KMS-11 (cell line): ENCODE results near the gene TRMT11.
"Not testable (repeated sequence)": the region's sequence is repeated elsewhere in the genome, so short reads cannot be mapped to it uniquely, and the experiment has no call there.

Experiments used
- H2AFZ ChIP-seq: fragments of 200-600 bp; sonication (generic); 2 replicates; pipeline ENCODE4 v1.6.1; 2016; ENCODE audit warnings: antibody characterized with exemption, mixed run types, low read depth
- H3K27ac ChIP-seq: fragments of 200-600 bp; sonication (generic); 2 replicates; pipeline ENCODE4 v1.6.1; 2016; ENCODE audit warnings: mild to moderate bottlenecking, mixed run types
- H3K27me3 ChIP-seq: fragments of 200-600 bp; sonication (generic); 2 replicates; pipeline ENCODE4 v1.6.1; 2017; ENCODE audit warnings: mild to moderate bottlenecking, low read depth, mixed run types, moderate library complexity; ENCODE audit not compliant: insufficient read depth
- H3K36me3 ChIP-seq: fragments of 200-600 bp; sonication (generic); 2 replicates; pipeline ENCODE4 v1.6.1; 2017; ENCODE audit warnings: mild to moderate bottlenecking, mixed run types; ENCODE audit not compliant: insufficient read depth
- H3K4me1 ChIP-seq: fragments of 200-600 bp; sonication (generic); 2 replicates; pipeline ENCODE4 v1.6.1; 2016; ENCODE audit warnings: mild to moderate bottlenecking, low read depth, mixed run types; ENCODE audit not compliant: poor library complexity, severe bottlenecking
- H3K4me2 ChIP-seq: fragments of 200-600 bp; sonication (generic); 2 replicates; pipeline ENCODE4 v1.7.0; 2016; ENCODE audit warnings: mild to moderate bottlenecking, mixed run types
- H3K4me3 ChIP-seq: fragments of 200-600 bp; sonication (generic); IDR thresholded peaks from 2 replicates; pipeline ENCODE4 v1.6.1; 2017; ENCODE audit warnings: low read depth, low read length, mixed read lengths; ENCODE audit not compliant: insufficient read depth
- H3K79me2 ChIP-seq: fragments of 200-600 bp; sonication (generic); 2 replicates; pipeline ENCODE4 v1.6.1; 2016; ENCODE audit warnings: low read depth, mixed run types; ENCODE audit not compliant: insufficient read depth
- H3K9ac ChIP-seq: fragments of 200-600 bp; sonication (generic); 2 replicates; pipeline ENCODE4 v1.6.1; 2016; ENCODE audit warnings: mild to moderate bottlenecking, mixed run types
- H4K20me1 ChIP-seq: fragments of 200-600 bp; sonication (generic); 2 replicates; pipeline ENCODE4 v1.6.1; 2016; ENCODE audit warnings: mild to moderate bottlenecking, mixed run types; ENCODE audit not compliant: insufficient read depth
- TF ChIP-seq, protein P1 (sequence below): fragments of 200-600 bp; sonication (generic); conservative IDR thresholded peaks from 2 replicates; pipeline ENCODE4 v1.6.1; 2017; ENCODE audit warnings: low read depth, mild to moderate bottlenecking, antibody characterized with exemption, low read length, moderate library complexity, mixed read lengths

The TRMT11 gene

GRCh38 chr6:125963817-125964216 lies 22.5 kb upstream of the TRMT11 start:
- Histone ChIP-seq H4K20me1 (no peaks in the 10 kb centered on the region), H2AFZ (no peak overlapping the region), H3K4me2 (no peak overlapping the region), H3K9ac (no peak overlapping the region), H3K79me2 (no peaks in the 10 kb centered on the region), H3K36me3 (no peaks in the 10 kb centered on the region), H3K4me1 (no peaks in the 10 kb centered on the region), H3K27ac (no peak overlapping the region), H3K4me3 (no peak overlapping the region), H3K27me3 (no peaks in the 10 kb centered on the region)
- TF ChIP-seq, protein P1, sequence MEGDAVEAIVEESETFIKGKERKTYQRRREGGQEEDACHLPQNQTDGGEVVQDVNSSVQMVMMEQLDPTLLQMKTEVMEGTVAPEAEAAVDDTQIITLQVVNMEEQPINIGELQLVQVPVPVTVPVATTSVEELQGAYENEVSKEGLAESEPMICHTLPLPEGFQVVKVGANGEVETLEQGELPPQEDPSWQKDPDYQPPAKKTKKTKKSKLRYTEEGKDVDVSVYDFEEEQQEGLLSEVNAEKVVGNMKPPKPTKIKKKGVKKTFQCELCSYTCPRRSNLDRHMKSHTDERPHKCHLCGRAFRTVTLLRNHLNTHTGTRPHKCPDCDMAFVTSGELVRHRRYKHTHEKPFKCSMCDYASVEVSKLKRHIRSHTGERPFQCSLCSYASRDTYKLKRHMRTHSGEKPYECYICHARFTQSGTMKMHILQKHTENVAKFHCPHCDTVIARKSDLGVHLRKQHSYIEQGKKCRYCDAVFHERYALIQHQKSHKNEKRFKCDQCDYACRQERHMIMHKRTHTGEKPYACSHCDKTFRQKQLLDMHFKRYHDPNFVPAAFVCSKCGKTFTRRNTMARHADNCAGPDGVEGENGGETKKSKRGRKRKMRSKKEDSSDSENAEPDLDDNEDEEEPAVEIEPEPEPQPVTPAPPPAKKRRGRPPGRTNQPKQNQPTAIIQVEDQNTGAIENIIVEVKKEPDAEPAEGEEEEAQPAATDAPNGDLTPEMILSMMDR = no peak

- Histone ChIP-seq H3K4me2 (no peak overlapping the region), H3K27ac (no peak overlapping the region), H3K4me1 (no peaks in the 10 kb centered on the region), H3K79me2 (no peaks in the 10 kb centered on the region), H2AFZ (no peak overlapping the region), H3K4me3 (no peak overlapping the region), H4K20me1 (no peaks in the 10 kb centered on the region), H3K36me3 (no peaks in the 10 kb centered on the region), H3K9ac (no peak overlapping the region), H3K27me3 (no peaks in the 10 kb centered on the region)
- TF ChIP-seq, protein P1 = no peak
These were observed 19.8 kb upstream of the TRMT11 start for GRCh38 chr6:125966569-125966968.

DNA sequence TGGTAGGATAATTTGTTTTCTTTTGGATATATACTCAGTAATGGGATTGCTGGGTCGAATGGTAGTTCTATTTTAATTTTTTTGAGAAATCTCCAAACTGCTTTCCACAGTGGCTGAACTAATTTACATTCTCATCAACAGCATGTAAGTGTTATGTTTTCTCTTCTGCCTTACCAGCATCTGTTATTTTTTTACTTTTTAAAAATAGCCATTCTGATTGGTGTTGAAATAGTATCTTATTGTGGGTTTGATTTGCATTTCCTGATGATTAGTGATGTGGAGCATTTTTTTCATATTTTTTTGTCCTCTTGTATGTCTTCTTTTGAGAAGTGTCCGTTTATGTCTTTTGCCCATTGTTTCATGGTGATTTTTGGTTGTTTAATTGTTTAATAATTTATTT lies 17.8 kb upstream of the TRMT11 start:
- Histone ChIP-seq H3K36me3 (no peaks in the 10 kb centered on the region), H3K9ac (no peak overlapping the region), H4K20me1 (no peaks in the 10 kb centered on the region), H3K27me3 (no peaks in the 10 kb centered on the region), H3K4me2 (no peak overlapping the region), H3K27ac (no peak overlapping the region), H3K79me2 (no peaks in the 10 kb centered on the region), H3K4me3 (no peak overlapping the region), H3K4me1 (no peaks in the 10 kb centered on the region), H2AFZ (no peak overlapping the region)
- TF ChIP-seq, protein P1 = no peak

DNA sequence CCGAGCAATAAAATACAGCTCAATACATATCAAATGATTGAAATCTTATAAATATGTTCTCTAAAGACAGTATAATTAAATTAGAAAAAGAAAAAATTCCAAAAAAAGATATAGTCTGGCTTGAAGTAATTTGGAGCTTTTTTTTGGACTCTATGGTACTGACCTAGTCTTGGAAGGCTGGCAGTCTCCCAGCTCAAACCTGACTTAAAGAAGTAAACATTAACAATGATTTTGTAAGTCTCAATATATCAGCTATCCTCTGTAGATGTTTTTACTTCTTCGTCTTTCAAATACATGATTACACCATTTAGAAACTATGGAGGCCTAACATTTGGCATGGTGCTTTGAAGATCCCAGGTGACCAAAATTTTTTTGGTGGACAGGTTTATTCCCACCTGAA lies 15.6 kb upstream of the TRMT11 start:
- Histone ChIP-seq H3K79me2 (no peaks in the 10 kb centered on the region), H2AFZ (no peak overlapping the region), H4K20me1 (no peaks in the 10 kb centered on the region), H3K27me3 (no peaks in the 10 kb centered on the region), H3K36me3 (no peaks in the 10 kb centered on the region), H3K27ac (no peak overlapping the region), H3K4me2 (no peak overlapping the region), H3K4me3 (no peak overlapping the region), H3K4me1 (peaks cover 7% of the 10 kb centered on the region), H3K9ac (no peak overlapping the region)
- TF ChIP-seq, protein P1 = no peak

DNA sequence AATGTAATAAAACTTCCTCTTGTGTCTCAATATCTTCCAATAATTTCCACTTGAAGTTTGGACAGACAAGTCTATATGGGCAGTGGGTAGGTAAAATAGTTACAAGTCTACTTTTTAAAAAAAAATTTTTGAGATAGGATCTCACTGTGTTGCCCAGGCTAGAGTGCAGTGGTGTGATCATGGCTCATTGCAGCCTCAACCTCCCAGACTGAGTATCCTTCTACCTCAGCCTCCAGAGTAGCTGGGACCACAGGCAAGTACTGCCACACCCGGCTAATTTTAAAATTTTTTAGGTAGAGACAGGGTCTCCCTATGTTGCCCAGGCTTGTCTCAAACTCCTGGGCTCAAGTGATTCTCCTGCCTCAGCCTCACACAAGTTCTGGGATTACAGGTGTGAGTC lies 13.9 kb upstream of the TRMT11 start:
- not testable (repeated sequence) for H3K36me3 ChIP-seq, H3K27me3 ChIP-seq, H3K79me2 ChIP-seq, H2AFZ ChIP-seq, H3K4me2 ChIP-seq, H3K4me1 ChIP-seq, H3K27ac ChIP-seq, H4K20me1 ChIP-seq, H3K9ac ChIP-seq, H3K4me3 ChIP-seq
